CD4-positive, alpha-beta T cell (primary cell): Measurements from ENCODE around the gene MIA2. TPM values are rescaled to one million over a fixed set of nuclear protein-coding genes. Genes with fewer than 3 reads are reported as not detected.

Experiments
- ATAC-seq: fragments of 200-7000 bp; cut with Tn5 transposase; one replicate; pipeline ENCODE4 v1.10.0; 2022; ENCODE audit warnings: mild to moderate bottlenecking; ENCODE audit not compliant: poor library complexity
- CTCF ChIA-PET: fragments of 350-600 bp; sonication (Branson Sonifier 250); formaldehyde crosslinking; loops from one replicate; lab custom pipeline; 2021; ENCODE audit warnings: antibody characterized with exemption, inconsistent platforms; lab: Charles Lee
- POLR2A ChIA-PET: fragments of 350-600 bp; sonication (Branson Sonifier 250); formaldehyde crosslinking; loops from one replicate; lab custom pipeline; 2021; ENCODE audit warnings: antibody characterized with exemption, inconsistent platforms; lab: Charles Lee
- DNase-seq, 14 experiments: peaks; one replicate each; pipeline ENCODE4 v3.0.0-alpha.2; 2013 to 2020; ENCODE audit warnings: mixed read lengths in 2 of 14
- H3K27ac ChIP-seq, 2 donors: one replicate each; pipeline versions ENCODE4 v1.5.1 to v1.7.0; 2013; ENCODE audit warnings: low read length in 2 of 2, low read depth in 1 of 2, mild to moderate bottlenecking in 1 of 2
- H3K27me3 ChIP-seq, 2 experiments: 1 replicate in 1 of 2; 2 replicates in 1 of 2; pipeline versions ENCODE4 v1.6.1 to v1.7.0; 2013; ENCODE audit warnings: low read length in 2 of 2, control low read depth in 1 of 2, mild to moderate bottlenecking in 1 of 2, moderate library complexity in 1 of 2; ENCODE audit not compliant: insufficient read depth in 2 of 2, control insufficient read depth in 1 of 2
- H3K36me3 ChIP-seq: one replicate; pipeline ENCODE4 v1.6.1; 2013; ENCODE audit warnings: low read length, control low read depth; ENCODE audit not compliant: insufficient read depth
- H3K4me1 ChIP-seq: one replicate; pipeline ENCODE4 v1.6.1; 2013; ENCODE audit warnings: low read length, control low read depth; ENCODE audit not compliant: insufficient read depth
- H3K4me3 ChIP-seq: one replicate; pipeline ENCODE4 v1.5.1; 2013; ENCODE audit warnings: mild to moderate bottlenecking, low read length, moderate library complexity
- H3K9me3 ChIP-seq, 2 experiments: 1 replicate in 1 of 2; 2 replicates in 1 of 2; pipeline versions ENCODE4 v1.6.1 to v1.7.0; 2013; ENCODE audit warnings: low read length in 2 of 2, mild to moderate bottlenecking in 2 of 2, control low read depth in 1 of 2, moderate library complexity in 1 of 2; ENCODE audit not compliant: control insufficient read depth in 1 of 2, insufficient read depth in 1 of 2
- H3K27ac Mint-ChIP-seq: one replicate; pipeline ENCODE4 v1.8.0; 2020; ENCODE audit warnings: mixed read lengths
- H3K27me3 Mint-ChIP-seq: one replicate; pipeline ENCODE4 v1.8.0; 2021; ENCODE audit warnings: mixed read lengths
- H3K36me3 Mint-ChIP-seq: one replicate; pipeline ENCODE4 v1.8.0; 2021; ENCODE audit warnings: low read depth, mixed read lengths
- H3K4me1 Mint-ChIP-seq: one replicate; pipeline ENCODE4 v1.8.0; 2021; ENCODE audit warnings: low read depth, mixed read lengths
- H3K4me3 Mint-ChIP-seq: one replicate; pipeline ENCODE4 v1.8.0; 2020; ENCODE audit warnings: mild to moderate bottlenecking, mixed read lengths
- H3K9me3 Mint-ChIP-seq: one replicate; pipeline ENCODE4 v1.8.0; 2020; ENCODE audit warnings: mixed read lengths
- CTCF ChIP-seq: fragments of 200-600 bp; IDR thresholded peaks from one replicate; pipeline ENCODE4 v1.8.0; 2022; ENCODE audit warnings: antibody characterized with exemption, mild to moderate bottlenecking
- intact Hi-C, 2 experiments: fragments of 100-400 bp; cut with DNase I in 1 of 2; cut with micrococcal nuclease in 1 of 2; formaldehyde crosslinking; loops; one replicate each; pipeline versions ENCODE4 v1.15.1 to v1.9.0; 2023 to 2025; cut with DNase I, micrococcal nuclease
- total RNA-seq, 174 experiments: library from RNA in 2 of 174; stranded (reverse) in 2 of 174; gene quantifications; one replicate each; pipeline ENCODE4 v1.2.3 and lab custom pipeline; 2021 to 2026

The MIA2 gene
- total RNA-seq, 2 experiments from 2014 or later: 21.1 to 24.1 TPM

- peak within 1 kb of the TSS; percentile 88 for H3K4me3 ChIP-seq
Observed at GRCh38 chr14:39432179-39432618, 198.5 kb downstream of the MIA2 start, which contains the start of gene FBXO33. Gene FBXO33 (minus strand): TSS chr14:39432433. CDS start chr14:39432162, 271 bp downstream.

GRCh38 chr14:39432619-39433451, 199.1 kb downstream of the MIA2 start:
- ATAC-seq: peak; percentile 35
- ChIA-PET CTCF (no interaction called here), POLR2A (interaction anchor here (1.0 to 4.6 kb wide), 24 partner anchors 8 to 1368 kb away, joined by 3 to 99 read pairs (median 7); partner anchors contain the start of genes GEMIN2, PNN, SEC23A and TRAPPC6B)
- peak overlapping the region; percentile 88 for H3K4me3 ChIP-seq
- H3K4me1 Mint-ChIP-seq: peaks cover 44% of the 10 kb centered on the region
- H3K9me3 Mint-ChIP-seq: no peaks in the 10 kb centered on the region
- H3K27ac Mint-ChIP-seq: peak overlapping the region; percentile 100
- intact Hi-C loops: loop anchor here (1.0 to 5.0 kb wide), 3 partner anchors 256 to 319 kb away; partner anchors contain the start of genes PNN (in 2 of the 2) and GEMIN2 (in 1 of the 2)
- no peak for TF ChIP-seq CTCF
- H3K4me3 Mint-ChIP-seq: peak overlapping the region; percentile 99
- no peaks in the 10 kb centered on the region for H3K36me3 ChIP-seq
- H3K27me3 ChIP-seq: no peaks in the 10 kb centered on the region
- H3K4me1 ChIP-seq: peaks cover 31% of the 10 kb centered on the region
- peaks cover 32% of the 10 kb centered on the region for H3K36me3 Mint-ChIP-seq
- H3K27ac ChIP-seq: peak overlapping the region; percentile 84 to 88
- H3K9me3 ChIP-seq: no peaks in the 10 kb centered on the region
- no peaks in the 10 kb centered on the region for H3K27me3 Mint-ChIP-seq
- peak in 13 of 14 experiments; percentile 45 to 88 (median 67) for DNase-seq

More at GRCh38 chr14:39432179-39432618, 198.5 kb downstream of the MIA2 start, which contains the start of gene FBXO33:
- Histone ChIP-seq H3K36me3 (no peaks in the 10 kb centered on the region), H3K27me3 (no peaks in the 10 kb centered on the region), H3K27ac (peak within 1 kb of the TSS; percentile 99 to 100), H3K9me3 (no peaks in the 10 kb centered on the region), H3K4me1 (peaks cover 31% of the 10 kb centered on the region)
- Mint-ChIP-seq H3K27ac (peak within 1 kb of the TSS; percentile 100), H3K4me3 (peak within 1 kb of the TSS; percentile 100), H3K27me3 (no peaks in the 10 kb centered on the region), H3K36me3 (peaks cover 32% of the 10 kb centered on the region), H3K9me3 (no peaks in the 10 kb centered on the region), H3K4me1 (peaks cover 50% of the 10 kb centered on the region)
- ChIA-PET CTCF (no interaction called here), POLR2A (interaction anchor here (0.6 to 4.6 kb wide), 30 partner anchors 9 to 1367 kb away, joined by 3 to 99 read pairs (median 4); partner anchors contain the start of genes GEMIN2, PNN, SEC23A and TRAPPC6B)
- TF ChIP-seq CTCF: no peak
- intact Hi-C loops: loop anchor here (1.0 to 5.0 kb wide), 3 partner anchors 255 to 318 kb away; partner anchors contain the start of genes PNN (in 2 of the 2) and GEMIN2 (in 1 of the 2)
- DNase-seq (peak; percentile 94 to 98 (median 96)), ATAC-seq (peak; percentile 81)

GRCh38 chr14:39433452-39433813, 199.7 kb downstream of the MIA2 start:
- Histone ChIP-seq H3K27me3 (no peaks in the 10 kb centered on the region), H3K36me3 (no peaks in the 10 kb centered on the region), H3K9me3 (no peaks in the 10 kb centered on the region), H3K4me1 (peaks cover 26% of the 10 kb centered on the region), H3K27ac (peak overlapping the region in 1 of 2 donors; percentile 88), H3K4me3 (peak overlapping the region; percentile 88)
- CTCF ChIA-PET: no interaction called here
- peak overlapping the region; percentile 100 for H3K27ac Mint-ChIP-seq
- no peaks in the 10 kb centered on the region for H3K9me3 Mint-ChIP-seq
- H3K36me3 Mint-ChIP-seq: peaks cover 32% of the 10 kb centered on the region
- H3K27me3 Mint-ChIP-seq: no peaks in the 10 kb centered on the region
- intact Hi-C loops: loop anchor here (2.0 to 5.0 kb wide), 2 partner anchors 256 to 259 kb away; partner anchors contain the start of gene PNN (in 2 of the 2)
- POLR2A ChIA-PET: interaction anchor here (2.3 to 4.6 kb wide), 8 partner anchors 13 to 330 kb away, joined by 14 to 99 read pairs (median 38); partner anchors contain the start of genes GEMIN2, PNN, SEC23A and TRAPPC6B
- peak overlapping the region; percentile 99 for H3K4me3 Mint-ChIP-seq
- ATAC-seq (no peak), DNase-seq (no peak)
- TF ChIP-seq CTCF: no peak
- peaks cover 38% of the 10 kb centered on the region for H3K4me1 Mint-ChIP-seq
